K562 (cell line): ENCODE measurements around the gene SRCAP.

Experiments
- EP300 ChIP-seq: IDR thresholded peaks from 2 replicates; pipeline ENCODE4 v1.6.1; 2012; ENCODE audit warnings: low read length, improper control_type of control experiment
- EZH2 ChIP-seq: IDR thresholded peaks from 2 replicates; pipeline ENCODE4 v1.6.1; 2012; ENCODE audit warnings: low read depth, mild to moderate bottlenecking, inconsistent platforms, low read length, borderline replicate concordance
- FOXK2 ChIP-seq, 2 experiments: fragments of 450-650 bp; IDR thresholded peaks in 1 of 2; conservative IDR thresholded peaks in 1 of 2; 2 replicates each; pipeline ENCODE4 v1.6.1; 2016; ENCODE audit warnings: low read depth in 2 of 2, mild to moderate bottlenecking in 1 of 2
- HCFC1 ChIP-seq: IDR thresholded peaks from 2 replicates; pipeline ENCODE4 v1.6.1; 2012; ENCODE audit warnings: low read depth, low read length, improper control_type of control experiment
- JUND ChIP-seq, 2 experiments: IDR thresholded peaks; 2 replicates in 1 of 2; 3 replicates in 1 of 2; pipeline ENCODE4 v1.6.1; 2011; ENCODE audit warnings: borderline replicate concordance in 2 of 2, low read depth in 2 of 2, low read length in 2 of 2, improper control_type of control experiment in 1 of 2, missing biosample characterization in 1 of 2, missing genetic modification characterization in 1 of 2, missing genetic modification reagents in 1 of 2
- NCOR1 ChIP-seq: fragments of 450-650 bp; IDR thresholded peaks from 2 replicates; pipeline ENCODE4 v1.6.1; 2016; ENCODE audit warnings: mild to moderate bottlenecking, moderate library complexity
- NONO ChIP-seq, 2 experiments: fragments of 200-400 bp in 1 of 2; fragments of 450-650 bp in 1 of 2; formaldehyde crosslinking in 1 of 2; IDR thresholded peaks; 2 replicates each; pipeline ENCODE4 v1.6.1; 2017; ENCODE audit warnings: low read depth in 2 of 2, mild to moderate bottlenecking in 2 of 2, moderate library complexity in 2 of 2, low read length in 1 of 2
- POLR2A ChIP-seq: fragments of 450-650 bp; conservative IDR thresholded peaks from 2 replicates; pipeline ENCODE4 v1.6.1; 2016
- TAF1 ChIP-seq: IDR thresholded peaks from 2 replicates; pipeline ENCODE4 v1.6.1; 2011; ENCODE audit warnings: mild to moderate bottlenecking, low read length, moderate library complexity; ENCODE audit not compliant: insufficient read depth, control insufficient read depth, severe bottlenecking; ENCODE audit errors: extremely low read depth
- TBP ChIP-seq: optimal IDR thresholded peaks from 2 replicates; pipeline ENCODE3; 2011; ENCODE audit warnings: low read depth, low read length, improper control_type of control experiment
- USF1 ChIP-seq: sonication (generic); formaldehyde crosslinking; IDR thresholded peaks from 2 replicates; pipeline ENCODE4 v1.9.0; 2022; ENCODE audit warnings: mild to moderate bottlenecking, missing genetic modification reagents
- ZKSCAN1 ChIP-seq: fragments of 150-350 bp; IDR thresholded peaks from 2 replicates; pipeline ENCODE4 v1.6.1; 2016; ENCODE audit warnings: low read depth, low read length
- ZNF3 ChIP-seq: fragments of 250-450 bp; sonication (Bioruptor Pico); IDR thresholded peaks from 2 replicates; pipeline ENCODE4 v1.5.0; 2021; ENCODE audit warnings: mild to moderate bottlenecking, moderate library complexity

GRCh38 chr16:30664616-30665109 lies 34.3 kb upstream of the SRCAP start:
- no peak for TF ChIP-seq EZH2
- TF ChIP-seq EP300, result no peak
- TF ChIP-seq ZNF3 (CRISPR knock-in tag), result no peak
- no peak for TF ChIP-seq ZKSCAN1
- TF ChIP-seq HCFC1, result no peak
- TF ChIP-seq POLR2A, result no peak
- no peak for TF ChIP-seq TAF1
- TF ChIP-seq NONO (IDR thresholded peaks at IDR 0.05; ENCODE audit: low read depth in 2 of 2, low read length in 1 of 2), result no peak
- TF ChIP-seq FOXK2 (conservative IDR thresholded peaks at IDR 0.05 in 1 of 2, IDR thresholded peaks at IDR 0.05 in 1 of 2; ENCODE audit: low read depth in 2 of 2), result no peak
- no peak for TF ChIP-seq JUND (IDR thresholded peaks at IDR 0.05; ENCODE audit: borderline replicate concordance, low read depth, low read length)
- TF ChIP-seq JUND (tag; IDR thresholded peaks at IDR 0.05; ENCODE audit: borderline replicate concordance, low read depth, low read length), result no peak
- no peak for TF ChIP-seq USF1 (CRISPR knock-in tag)
- TF ChIP-seq TBP, result no peak
- TF ChIP-seq NCOR1, result no peak
